RKO (cell line): ENCODE results near the gene TRPM2.
A peak's percentile ranks its signal among the peaks of the same experiment; 100 is the strongest.
"Not testable (repeated sequence)": the region's sequence is repeated elsewhere in the genome, so short reads cannot be mapped to it uniquely, and the experiment has no call there.

Experiments
- DNase-seq: peaks from one replicate; pipeline ENCODE4 v3.0.0-alpha.2; 2016; ENCODE audit warnings: low spot score

Gene TRPM2

GRCh38 chr21:44335266-44336059, 18.0 kb upstream of the TRPM2 start:
- no peak for DNase-seq

GRCh38 chr21:44337449-44337848, 16.0 kb upstream of the TRPM2 start:
- DNase-seq = no peak

GRCh38 chr21:44337941-44338895, 15.2 kb upstream of the TRPM2 start:
- peak; percentile 71 for DNase-seq

- DNase-seq = peak; percentile 95
These were observed 14.2 kb upstream of the TRPM2 start, which contains the start of gene CFAP410 for GRCh38 chr21:44338971-44339910. CFAP410 (minus strand) TSS chr21:44339390; CDS start chr21:44339194, 196 bp downstream.

- not testable (repeated sequence) for DNase-seq
These were observed 11.5 kb upstream of the TRPM2 start for GRCh38 chr21:44341726-44342458.

- not testable (repeated sequence) for DNase-seq
These were observed 10.4 kb upstream of the TRPM2 start for GRCh38 chr21:44342981-44343380.

- no peak for DNase-seq
These were observed 8.8 kb upstream of the TRPM2 start for GRCh38 chr21:44344541-44345183.

GRCh38 chr21:44345495-44345894, 7.9 kb upstream of the TRPM2 start:
- DNase-seq = no peak

- DNase-seq = no peak
These were observed 5.4 kb upstream of the TRPM2 start for GRCh38 chr21:44347911-44348451.

- no peak for DNase-seq
These were observed 4.6 kb upstream of the TRPM2 start for GRCh38 chr21:44348861-44349260.

GRCh38 chr21:44349416-44349846, 4.0 kb upstream of the TRPM2 start:
- DNase-seq = no peak

- no peak for DNase-seq
These were observed 3.3 kb upstream of the TRPM2 start for GRCh38 chr21:44349847-44350772.

GRCh38 chr21:44350773-44351481, 2.5 kb upstream of the TRPM2 start:
- DNase-seq = no peak

- no peak for DNase-seq
These were observed 1.7 kb upstream of the TRPM2 start for GRCh38 chr21:44351535-44352252.

GRCh38 chr21:44352253-44352860, 1.1 kb upstream of the TRPM2 start:
- no peak for DNase-seq

GRCh38 chr21:44354001-44354405, 582 bp downstream of the TRPM2 start:
- DNase-seq = no peak
